Breast epithelium (tissue), 4 donors: ENCODE results near the gene CPA2. TPM values are rescaled to one million over a fixed set of nuclear protein-coding genes. Genes with fewer than 3 reads are reported as not detected.

Experiments
- DNase-seq, 2 donors: peaks; one replicate each; pipeline ENCODE4 v3.0.0-alpha.2; 2019; ENCODE audit warnings: low spot score in 2 of 2
- H3K27ac ChIP-seq, 2 donors: fragments of 200-600 bp; sonication (generic) in 1 of 2; one replicate each; pipeline ENCODE4 v1.5.1; 2016 to 2019; ENCODE audit warnings: mild to moderate bottlenecking in 1 of 2
- H3K27me3 ChIP-seq, 2 donors: fragments of 200-600 bp; sonication (generic) in 1 of 2; one replicate each; pipeline versions ENCODE4 v1.5.1 to v1.6.0; 2017 to 2019; ENCODE audit warnings: control low read depth in 1 of 2, mild to moderate bottlenecking in 1 of 2
- H3K36me3 ChIP-seq: fragments of 200-600 bp; one replicate; pipeline ENCODE4 v1.5.1; 2019
- H3K4me1 ChIP-seq, 2 donors: fragments of 200-600 bp; sonication (generic); one replicate each; pipeline ENCODE4 v1.5.1; 2016 to 2019; ENCODE audit warnings: control low read depth in 1 of 2
- H3K4me3 ChIP-seq, 3 donors: fragments of 200-600 bp; sonication (generic); 1 replicate in 2 of 3; 2 replicates in 1 of 3; pipeline ENCODE4 v1.5.1; 2016 to 2019; ENCODE audit warnings: mild to moderate bottlenecking in 3 of 3, moderate library complexity in 2 of 3
- H3K9me3 ChIP-seq, 2 donors: fragments of 200-600 bp; sonication (generic) in 1 of 2; one replicate each; pipeline ENCODE4 v1.5.1; 2016 to 2019; ENCODE audit warnings: control low read depth in 1 of 2
- POLR2A ChIP-seq: fragments of 450-650 bp; IDR thresholded peaks from one replicate; pipeline ENCODE4 v1.6.1; 2016; ENCODE audit warnings: antibody characterized with exemption, mild to moderate bottlenecking, moderate library complexity
- POLR2AphosphoS5 ChIP-seq, 3 donors: sonication (generic); formaldehyde crosslinking; IDR thresholded peaks; one replicate each; pipeline ENCODE4 v1.6.1; 2017; ENCODE audit warnings: antibody characterized with exemption in 3 of 3
- intact Hi-C: fragments of 100-400 bp; cut with DNase I; formaldehyde crosslinking; loops from one replicate; pipeline ENCODE4 v1.15.1; 2023; ENCODE audit warnings: low total_unique reads
- total RNA-seq, 3 donors: library from RNA; depleted of rRNA; stranded (reverse); fragments of >200 nt; gene quantifications; one replicate each; pipeline ENCODE4 v1.1.0, GENCODE V29; 2016
- TF ChIP-seq, protein P1 (sequence below), 3 donors: fragments of 450-650 bp; IDR thresholded peaks; one replicate each; pipeline ENCODE4 v1.5.1; 2016 to 2017; ENCODE audit warnings: antibody characterized with exemption in 3 of 3, mild to moderate bottlenecking in 3 of 3, moderate library complexity in 3 of 3

The CPA2 gene
- total RNA-seq, 3 donors from 2014 or later = not detected

GRCh38 chr7:130334274-130334673, 67.6 kb downstream of the CPA2 start:
- TF ChIP-seq, protein P1, sequence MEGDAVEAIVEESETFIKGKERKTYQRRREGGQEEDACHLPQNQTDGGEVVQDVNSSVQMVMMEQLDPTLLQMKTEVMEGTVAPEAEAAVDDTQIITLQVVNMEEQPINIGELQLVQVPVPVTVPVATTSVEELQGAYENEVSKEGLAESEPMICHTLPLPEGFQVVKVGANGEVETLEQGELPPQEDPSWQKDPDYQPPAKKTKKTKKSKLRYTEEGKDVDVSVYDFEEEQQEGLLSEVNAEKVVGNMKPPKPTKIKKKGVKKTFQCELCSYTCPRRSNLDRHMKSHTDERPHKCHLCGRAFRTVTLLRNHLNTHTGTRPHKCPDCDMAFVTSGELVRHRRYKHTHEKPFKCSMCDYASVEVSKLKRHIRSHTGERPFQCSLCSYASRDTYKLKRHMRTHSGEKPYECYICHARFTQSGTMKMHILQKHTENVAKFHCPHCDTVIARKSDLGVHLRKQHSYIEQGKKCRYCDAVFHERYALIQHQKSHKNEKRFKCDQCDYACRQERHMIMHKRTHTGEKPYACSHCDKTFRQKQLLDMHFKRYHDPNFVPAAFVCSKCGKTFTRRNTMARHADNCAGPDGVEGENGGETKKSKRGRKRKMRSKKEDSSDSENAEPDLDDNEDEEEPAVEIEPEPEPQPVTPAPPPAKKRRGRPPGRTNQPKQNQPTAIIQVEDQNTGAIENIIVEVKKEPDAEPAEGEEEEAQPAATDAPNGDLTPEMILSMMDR (IDR thresholded peaks at IDR 0.05) = no peak
- TF ChIP-seq POLR2AphosphoS5 (IDR thresholded peaks at IDR 0.05) (no peak), POLR2A (no peak)
- intact Hi-C loops = no loop called here

GRCh38 chr7:130337410-130337971, 70.8 kb downstream of the CPA2 start:
- intact Hi-C loops = no loop called here
- no peaks in the 10 kb centered on the region for H3K4me1 ChIP-seq
- TF ChIP-seq POLR2AphosphoS5 (IDR thresholded peaks at IDR 0.05) (no peak), POLR2A (no peak)
- TF ChIP-seq, protein P1 (IDR thresholded peaks at IDR 0.05) = no peak
- H3K4me3 ChIP-seq = no peak overlapping the region
- H3K27ac ChIP-seq = no peak overlapping the region
- H3K9me3 ChIP-seq = no peaks in the 10 kb centered on the region
- H3K36me3 ChIP-seq = no peaks in the 10 kb centered on the region
- DNase-seq = no peak
- no peaks in the 10 kb centered on the region for H3K27me3 ChIP-seq

More at GRCh38 chr7:130334274-130334673, 67.6 kb downstream of the CPA2 start:
- H3K27me3 ChIP-seq = no peaks in the 10 kb centered on the region
- H3K9me3 ChIP-seq = no peaks in the 10 kb centered on the region
- no peak for DNase-seq
- no peaks in the 10 kb centered on the region for H3K36me3 ChIP-seq
- H3K4me3 ChIP-seq = no peak overlapping the region
- H3K4me1 ChIP-seq = no peaks in the 10 kb centered on the region
- H3K27ac ChIP-seq = no peak overlapping the region

DNA sequence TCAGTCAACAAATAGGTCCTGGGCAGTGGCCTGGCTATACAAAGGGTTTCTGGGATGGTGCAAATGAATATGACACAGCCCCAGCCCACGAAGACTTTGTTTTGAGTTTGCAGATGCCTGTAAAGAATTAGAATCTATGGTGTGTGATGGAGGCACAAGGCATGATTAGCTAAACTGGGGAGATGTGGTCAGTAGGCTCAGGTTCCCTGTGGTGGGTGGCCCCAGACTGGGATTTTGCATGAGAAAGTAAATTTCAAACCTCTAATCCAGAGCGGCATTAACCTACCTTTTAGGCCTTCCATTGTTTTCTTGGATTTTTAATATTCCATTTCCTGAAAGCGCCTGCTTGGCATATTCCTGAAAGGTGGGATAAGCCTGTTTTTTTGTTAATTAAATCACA, 71.6 kb downstream of the CPA2 start:
- no peaks in the 10 kb centered on the region for H3K27me3 ChIP-seq
- no peak for DNase-seq
- no peak overlapping the region for H3K27ac ChIP-seq
- no peaks in the 10 kb centered on the region for H3K36me3 ChIP-seq
- no peak for TF ChIP-seq POLR2A
- no peaks in the 10 kb centered on the region for H3K4me1 ChIP-seq
- no peaks in the 10 kb centered on the region for H3K9me3 ChIP-seq
- intact Hi-C loops = no loop called here
- H3K4me3 ChIP-seq = no peak overlapping the region

Other genes with a start within 250 kb of the CPA2 start
- gene ZC3HC1, start 215.5 kb upstream of the CPA2 start, total RNA-seq = 10 to 100 TPM in 1 of 3 donors, 1 to 10 TPM in 2; 8.8 to 18.9 (median 9.4) TPM
- gene KLHDC10, start 196.3 kb upstream of the CPA2 start, total RNA-seq = 10 to 100 TPM; 23.3 to 28.0 (median 28.0) TPM
- 10 to 100 TPM in 2 of 3 donors, 1 to 10 TPM in 1; 9.0 to 15.7 (median 13.8) TPM for gene TMEM209, start 61.5 kb upstream of the CPA2 start, total RNA-seq
- not detected for gene SSMEM1, start 59.0 kb upstream of the CPA2 start, total RNA-seq
- gene CPA4, start 26.3 kb downstream of the CPA2 start, total RNA-seq = 1 to 10 TPM in 1 of 3 donors, under 1 TPM in 1, not detected in 1; 0.98 to 2.0 TPM
- not detected for gene CPA5, start 78.0 kb downstream of the CPA2 start, total RNA-seq
- under 1 TPM in 2 of 3 donors, not detected in 1; 0.73 to 0.96 TPM for gene CPA1, start 113.6 kb downstream of the CPA2 start, total RNA-seq
- 1 to 10 TPM; 5.9 to 8.9 (median 7.0) TPM for gene CEP41, start 174.2 kb downstream of the CPA2 start, total RNA-seq
- gene MEST, start 225.2 kb downstream of the CPA2 start, total RNA-seq = 10 to 100 TPM; 54.9 to 95.7 (median 60.3) TPM